Stimulated activated CD4-positive, alpha-beta T cell treated with anti-CD3 and anti-CD28 coated beads, Interleukin-4, amount 100 ng/mL, for 24 hours (primary cell): Measurements from ENCODE around the gene VAPB.

Source experiments
- DNase-seq: peaks from one replicate; pipeline ENCODE4 v3.0.0-alpha.2; 2020

The VAPB gene

GRCh38 chr20:58486207-58486606 lies 97.2 kb downstream of the VAPB start:
- DNase-seq, result no peak

GRCh38 chr20:58492074-58492718 lies 103.2 kb downstream of the VAPB start:
- no peak for DNase-seq

GRCh38 chr20:58492795-58493524 lies 103.9 kb downstream of the VAPB start:
- no peak for DNase-seq

GRCh38 chr20:58494923-58495622 lies 106.0 kb downstream of the VAPB start:
- DNase-seq, result no peak

- DNase-seq, result no peak
Measured at GRCh38 chr20:58495623-58496428, 106.8 kb downstream of the VAPB start.

GRCh38 chr20:58496429-58496769 lies 107.4 kb downstream of the VAPB start:
- no peak for DNase-seq

GRCh38 chr20:58497076-58497641 lies 108.1 kb downstream of the VAPB start:
- DNase-seq, result no peak

- no peak for DNase-seq
Measured at GRCh38 chr20:58497724-58498469, 108.9 kb downstream of the VAPB start.

GRCh38 chr20:58498470-58499068 lies 109.5 kb downstream of the VAPB start:
- no peak for DNase-seq

- DNase-seq, result no peak
Measured at GRCh38 chr20:58500256-58500655, 111.2 kb downstream of the VAPB start.
